Measurements from ENCODE around the gene SERP2.

Gene SERP2

DNA sequence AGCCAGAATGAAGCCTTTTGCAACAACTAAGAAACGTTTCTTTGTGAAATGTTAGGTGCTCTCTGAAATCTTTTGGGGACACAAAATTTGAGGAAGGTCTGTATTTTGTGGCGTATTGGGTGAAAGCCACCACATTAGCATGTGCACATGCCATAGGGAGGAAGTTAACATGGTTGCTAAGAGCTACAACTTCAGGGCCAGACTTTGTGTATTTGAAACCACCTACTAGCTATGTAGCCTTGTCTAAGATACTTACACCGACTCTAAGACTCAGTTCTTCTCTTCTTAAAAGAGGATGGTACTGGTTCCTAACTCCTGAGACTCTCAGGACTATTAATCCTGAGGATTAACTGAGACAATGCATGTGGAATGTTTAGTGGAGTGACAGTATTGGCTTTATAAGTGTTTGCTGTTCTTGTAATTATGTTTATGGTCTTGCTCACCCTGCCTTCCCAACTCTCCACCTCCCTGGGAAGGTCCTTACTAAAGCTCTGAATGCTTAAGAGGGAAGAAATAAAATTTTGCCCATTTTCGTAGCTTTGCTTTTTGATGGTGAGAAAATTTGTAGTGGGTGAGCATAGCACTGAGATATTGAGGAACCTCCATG lies 15.5 kb downstream of the SERP2 start:
- DNase-seq, result no peak

DNA sequence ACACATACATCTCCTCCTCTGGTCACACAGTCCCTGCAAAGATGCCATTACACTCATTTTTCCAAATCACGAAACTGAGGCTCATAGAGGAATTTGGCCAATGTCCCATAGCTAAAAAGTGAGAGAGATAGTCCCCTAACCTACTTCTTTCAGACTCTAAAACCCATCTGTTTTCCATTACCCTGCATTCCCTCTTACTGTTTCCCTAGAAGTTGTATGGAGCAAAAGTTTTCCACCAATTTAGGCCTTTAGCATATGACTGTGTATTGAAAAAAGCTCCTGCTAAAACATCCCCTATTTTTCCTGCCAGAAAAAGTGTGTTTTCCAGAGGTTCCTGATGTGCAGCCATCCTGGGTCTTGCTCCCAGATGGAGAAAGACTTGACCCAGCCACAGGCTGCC lies 16.3 kb downstream of the SERP2 start:
- no peak for DNase-seq

DNA sequence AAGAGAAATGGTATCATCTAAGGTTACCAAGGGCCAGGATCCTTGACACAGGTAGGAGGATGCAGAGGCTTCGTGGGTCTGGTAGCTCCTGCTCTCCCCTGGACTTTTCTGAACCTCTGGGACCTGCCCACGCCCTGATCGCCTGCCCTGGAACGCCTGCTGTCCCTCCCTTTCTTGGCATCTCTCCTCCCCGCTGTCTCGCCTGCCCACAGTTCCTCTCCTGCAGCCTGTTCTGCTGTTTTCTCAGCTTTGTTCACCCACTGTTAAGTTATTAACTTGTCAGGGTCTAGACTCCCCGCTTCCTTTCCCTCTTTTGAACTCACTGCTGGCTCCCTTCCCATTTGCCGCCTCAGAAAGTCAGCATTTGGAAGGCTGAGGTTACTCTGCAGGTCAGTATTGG lies 19.8 kb downstream of the SERP2 start:
- DNase-seq, result no peak

DNA sequence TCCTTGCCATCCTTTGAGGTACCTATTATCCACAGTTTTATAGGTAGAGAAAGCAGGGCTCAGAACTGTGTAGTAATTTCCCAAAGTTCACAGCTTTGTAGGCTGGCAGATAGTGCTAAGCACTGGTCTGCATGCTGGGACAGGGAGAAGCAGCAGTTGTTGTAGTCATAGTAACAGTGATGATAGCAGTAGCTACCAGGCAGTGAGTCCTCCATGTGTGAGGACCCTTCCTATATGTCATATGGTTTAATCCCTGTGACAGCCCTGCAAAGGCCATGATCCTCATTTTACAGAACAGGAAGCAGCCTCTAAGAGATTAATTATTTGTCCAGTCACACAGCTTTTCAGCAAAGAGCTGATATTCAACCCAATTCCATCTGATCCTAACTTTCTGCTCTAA lies 21.0 kb downstream of the SERP2 start:
- DNase-seq, result no peak

DNA sequence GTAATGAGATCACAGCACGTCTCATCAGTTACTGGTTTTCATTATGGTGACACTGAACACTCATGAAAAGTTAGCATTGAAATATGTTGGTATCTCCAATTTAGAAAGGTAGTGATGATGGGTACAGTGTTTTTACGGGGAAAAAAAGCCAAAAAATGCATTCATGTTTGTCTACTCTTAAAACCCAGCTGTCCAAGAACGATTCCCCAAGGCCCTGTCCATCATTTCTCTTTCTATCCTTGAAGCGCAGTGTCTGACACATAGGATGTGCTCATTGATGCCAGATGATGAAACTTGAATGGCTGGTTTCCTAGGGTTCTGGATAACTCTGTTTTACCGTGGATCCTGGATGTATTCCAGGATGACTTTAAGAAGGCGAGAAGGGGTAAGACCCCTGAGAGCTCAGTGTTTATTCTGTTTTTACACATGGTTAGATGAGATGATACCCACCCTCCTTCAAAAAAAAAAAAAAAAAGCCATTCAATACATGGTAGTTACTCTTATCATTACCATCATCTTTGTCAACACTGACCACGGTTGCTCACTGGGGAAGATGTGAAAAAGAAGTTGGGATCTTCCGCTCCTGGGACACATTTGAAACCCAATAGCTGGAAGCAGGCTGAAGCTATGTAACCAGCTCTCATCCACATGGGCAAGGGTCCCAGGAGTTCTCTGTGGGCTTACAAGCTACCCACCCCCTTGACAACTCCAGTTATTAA lies 22.5 kb downstream of the SERP2 start:
- DNase-seq, result no peak

DNA sequence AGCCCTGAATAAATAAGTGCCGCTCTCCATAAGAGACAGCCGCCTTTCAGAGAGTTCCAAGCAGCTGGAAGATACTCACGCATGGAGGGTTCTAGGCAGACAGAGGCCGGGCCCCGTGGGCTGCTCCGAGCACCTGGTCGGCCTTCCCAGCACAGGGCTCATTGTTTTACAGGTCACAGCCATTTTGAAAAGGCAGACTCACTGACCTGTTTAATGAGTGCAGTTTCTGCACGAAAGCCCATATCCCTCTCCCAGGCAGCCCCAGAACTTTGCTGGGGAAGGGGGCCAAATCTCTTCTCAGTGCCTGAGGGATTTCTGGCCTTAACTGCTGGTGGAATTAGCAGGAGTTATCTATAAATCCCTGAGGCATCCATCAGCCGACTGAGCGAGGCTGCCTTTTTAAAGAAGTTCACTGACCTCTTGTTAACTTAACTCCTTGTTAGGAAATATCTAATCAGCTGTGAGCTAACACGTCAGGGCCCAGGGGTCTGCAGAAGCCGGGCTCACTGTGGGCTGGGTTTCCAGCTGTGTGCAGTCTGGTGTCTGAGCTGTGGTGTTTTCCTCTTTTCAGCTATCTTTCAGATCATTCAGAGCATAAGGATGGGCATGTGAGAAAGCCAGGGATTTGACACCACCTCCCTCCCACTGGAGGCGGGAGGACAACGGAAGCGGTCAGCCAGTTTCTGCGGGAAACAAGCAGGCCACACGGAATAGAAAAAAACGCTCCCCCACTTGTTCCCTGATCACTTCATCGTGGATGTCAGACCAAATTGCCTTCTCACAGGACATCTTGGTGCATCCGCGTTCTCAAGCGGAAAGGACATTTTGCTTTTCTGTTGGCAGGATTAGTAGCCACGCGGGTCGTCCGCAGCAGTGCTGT lies 23.3 kb downstream of the SERP2 start:
- DNase-seq, result no peak

DNA sequence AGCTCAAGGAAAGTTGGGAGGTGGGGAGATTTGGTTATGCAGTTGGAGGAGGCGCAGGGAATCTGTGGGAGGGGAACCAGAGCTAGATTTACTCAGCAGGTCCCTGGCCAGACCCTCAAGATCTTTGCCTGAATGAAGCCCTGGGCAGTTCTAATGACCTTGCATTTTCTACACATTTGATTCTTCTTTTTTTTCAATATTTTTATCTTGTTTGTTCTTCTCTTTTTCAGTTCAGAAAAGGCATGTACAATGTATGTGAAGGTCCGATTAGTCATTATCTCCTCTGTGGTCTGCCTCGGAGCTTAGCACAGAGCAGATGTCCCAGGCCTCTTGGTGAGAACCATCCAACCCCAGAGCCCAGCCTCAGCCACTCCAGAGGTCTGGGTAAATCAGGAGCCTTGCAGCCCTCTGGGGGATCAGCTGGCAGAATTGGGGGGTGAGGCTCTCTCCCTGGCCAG lies 24.2 kb downstream of the SERP2 start:
- no peak for DNase-seq

DNA sequence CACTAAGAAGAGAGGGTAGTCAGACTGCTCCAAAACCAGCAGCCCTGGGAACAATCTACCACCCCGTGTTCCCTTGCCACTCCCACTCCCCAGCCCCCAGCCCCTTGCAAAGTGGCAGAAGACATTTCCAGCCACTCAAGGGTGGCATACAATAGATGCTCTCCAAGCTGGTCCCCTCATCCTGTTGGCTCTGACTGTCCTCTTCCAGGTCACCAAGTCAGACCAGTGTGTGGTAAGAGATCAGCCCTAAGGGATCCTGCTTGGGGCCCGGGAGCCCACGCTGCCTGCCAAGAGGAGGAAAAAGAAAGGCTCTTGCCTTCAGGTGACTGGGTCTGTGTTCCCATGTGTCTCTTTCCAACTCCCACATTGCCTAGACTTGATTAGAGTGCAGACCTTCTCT lies 25.0 kb downstream of the SERP2 start:
- DNase-seq, result no peak

DNA sequence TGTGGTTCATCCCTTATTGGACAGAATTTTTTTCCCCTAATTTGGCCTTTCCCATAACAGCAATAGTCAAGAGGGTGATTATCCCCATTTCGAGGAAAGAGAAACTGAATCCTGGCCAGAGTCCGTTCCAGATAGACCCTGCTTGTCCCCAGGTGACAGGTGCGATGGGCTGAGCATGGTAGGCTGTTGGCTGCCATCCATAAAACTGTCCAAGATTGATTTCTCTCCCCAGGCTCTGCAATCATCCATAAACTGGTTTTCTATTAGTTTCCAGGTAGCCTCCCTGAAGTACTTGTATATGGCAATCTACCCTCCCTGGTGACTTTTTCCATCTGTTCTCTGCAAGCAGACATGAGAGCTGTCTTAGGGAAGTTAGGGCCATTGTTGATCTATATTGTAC lies 25.4 kb downstream of the SERP2 start:
- no peak for DNase-seq

DNA sequence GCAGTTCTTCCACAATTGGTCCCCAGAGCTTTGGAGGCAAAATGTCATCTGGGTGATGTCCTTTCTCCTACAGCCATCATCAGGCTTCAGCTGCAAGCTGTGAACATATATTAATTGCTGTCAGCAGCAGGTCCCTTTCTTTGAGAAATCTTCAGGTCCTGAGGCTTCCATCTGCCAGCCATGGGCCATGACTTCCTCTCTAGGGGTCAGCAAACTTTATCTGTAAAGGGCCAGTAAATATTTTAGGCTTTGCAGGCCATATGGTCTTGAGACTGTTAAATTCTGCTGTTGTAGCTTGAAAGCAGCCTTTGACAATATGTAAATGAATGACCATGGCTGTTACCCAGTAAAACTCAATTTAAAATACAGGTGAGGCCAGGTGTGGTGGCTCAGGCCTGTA lies 27.1 kb downstream of the SERP2 start:
- DNase-seq, result no peak

DNA sequence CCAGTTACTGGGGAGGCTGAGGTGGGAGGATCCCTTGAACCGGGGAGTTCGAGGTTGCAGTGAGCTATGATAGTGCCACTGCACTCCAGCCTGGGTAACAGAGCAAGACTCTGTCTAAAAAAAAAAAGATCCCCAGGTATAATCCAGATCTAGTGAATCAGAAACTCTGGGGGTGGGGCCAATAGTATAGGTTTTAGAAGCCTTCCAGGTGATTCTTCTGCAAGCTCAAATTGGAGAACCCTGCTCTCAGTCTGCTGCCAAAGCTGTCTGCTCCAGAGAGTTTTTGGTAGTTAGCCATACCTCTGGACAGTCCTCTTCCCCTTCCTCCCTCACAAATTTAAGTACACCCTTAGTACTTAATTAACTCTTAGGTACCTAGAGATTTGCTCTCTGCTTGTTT lies 28.0 kb downstream of the SERP2 start:
- DNase-seq, result no peak

DNA sequence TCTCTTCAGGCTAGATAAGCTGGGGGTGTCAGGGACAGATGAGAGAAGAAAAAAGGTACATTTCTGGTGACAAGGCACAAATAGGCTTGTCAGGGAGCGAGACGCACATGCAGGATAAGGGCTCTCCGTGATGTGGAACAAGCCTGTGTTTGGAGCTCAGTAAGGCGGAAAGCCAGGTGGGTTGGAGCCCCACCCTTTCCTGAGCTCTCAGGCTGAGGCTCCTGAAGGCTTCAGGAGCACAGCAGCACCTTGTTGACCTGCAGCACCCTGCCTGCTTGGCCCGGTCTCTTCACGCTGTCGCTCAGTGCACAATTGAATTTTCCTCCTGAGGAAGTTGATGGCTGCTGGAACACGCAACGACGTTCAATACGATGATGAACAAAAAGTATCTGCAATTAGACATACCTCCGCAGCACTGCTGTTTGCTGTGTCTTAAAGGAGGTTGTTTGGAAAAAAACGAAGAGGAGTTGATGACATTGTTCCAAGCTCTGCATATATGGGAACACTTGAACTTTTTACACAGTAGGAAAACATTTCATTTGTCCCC lies 29.3 kb downstream of the SERP2 start:
- DNase-seq, result no peak

DNA sequence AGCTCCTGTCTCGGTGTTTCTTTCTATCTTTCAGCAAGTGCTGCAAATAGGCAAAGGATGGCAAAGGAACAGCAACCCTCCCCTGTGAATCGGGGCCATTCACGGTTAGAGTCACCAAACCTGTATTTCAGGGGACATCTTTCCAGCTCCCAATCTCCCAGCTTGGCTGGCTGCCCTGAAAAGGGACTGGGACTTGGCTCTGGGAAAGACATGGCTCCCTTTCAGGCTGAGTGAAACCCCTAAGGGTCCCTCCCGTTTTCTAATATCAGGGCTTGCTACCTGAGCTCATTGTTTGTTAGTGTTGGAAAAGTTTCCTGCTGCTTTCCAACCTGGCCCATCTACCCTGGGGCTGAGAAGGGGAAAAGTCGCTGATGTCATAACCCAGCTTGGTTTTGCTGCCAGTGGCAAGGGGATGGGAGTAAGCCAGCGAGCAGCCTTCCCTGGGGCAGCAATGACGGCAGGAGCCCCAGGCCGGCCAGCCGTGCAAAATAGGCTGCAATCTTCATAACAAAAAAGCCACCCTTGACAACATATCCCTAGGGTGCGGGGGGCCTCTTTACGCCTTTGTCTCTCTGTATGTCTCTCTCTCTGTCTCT lies 29.9 kb downstream of the SERP2 start:
- DNase-seq, result no peak

DNA sequence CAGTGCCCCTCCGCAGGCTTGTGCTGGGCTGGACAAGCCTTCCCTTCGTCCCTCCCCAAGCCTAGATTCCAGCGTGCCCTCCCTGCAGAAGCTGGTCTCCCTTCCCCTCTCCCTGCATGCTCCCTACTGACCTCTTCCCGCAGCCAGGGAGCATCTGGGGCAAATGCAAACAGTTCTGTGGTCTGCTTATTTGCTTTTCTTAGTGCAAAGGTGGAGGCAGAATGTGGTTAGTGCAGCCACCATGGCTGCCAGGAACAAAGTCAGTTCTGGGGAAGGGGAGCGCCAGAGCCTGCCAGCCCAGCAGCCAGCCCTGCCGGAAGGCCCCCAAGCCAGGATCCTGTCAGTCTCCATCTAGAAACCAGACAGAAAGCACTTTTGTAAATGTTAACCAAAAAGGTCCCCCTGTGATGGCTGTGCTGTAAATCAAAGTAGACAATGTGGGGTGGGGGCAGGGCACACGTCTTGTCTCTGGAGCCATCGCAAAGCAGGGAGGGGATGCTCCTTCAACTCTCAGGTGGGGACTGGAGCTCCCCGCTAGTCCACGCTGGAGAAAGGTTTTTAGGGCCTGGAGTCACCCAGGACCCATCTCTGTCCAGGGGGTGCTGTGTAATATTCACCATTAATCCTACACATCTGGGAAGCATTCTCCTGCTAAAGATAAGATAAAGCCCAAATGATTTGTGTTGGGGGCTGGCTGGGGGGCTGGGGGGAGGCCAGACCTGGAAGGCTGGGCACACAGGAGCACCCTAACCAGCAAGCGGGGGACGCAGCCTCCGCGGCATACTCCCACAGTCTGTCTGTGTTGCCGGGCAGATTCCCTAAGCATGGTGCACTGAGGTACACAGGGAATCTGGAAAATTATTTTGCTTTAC lies 30.9 kb downstream of the SERP2 start:
- DNase-seq, result no peak

DNA sequence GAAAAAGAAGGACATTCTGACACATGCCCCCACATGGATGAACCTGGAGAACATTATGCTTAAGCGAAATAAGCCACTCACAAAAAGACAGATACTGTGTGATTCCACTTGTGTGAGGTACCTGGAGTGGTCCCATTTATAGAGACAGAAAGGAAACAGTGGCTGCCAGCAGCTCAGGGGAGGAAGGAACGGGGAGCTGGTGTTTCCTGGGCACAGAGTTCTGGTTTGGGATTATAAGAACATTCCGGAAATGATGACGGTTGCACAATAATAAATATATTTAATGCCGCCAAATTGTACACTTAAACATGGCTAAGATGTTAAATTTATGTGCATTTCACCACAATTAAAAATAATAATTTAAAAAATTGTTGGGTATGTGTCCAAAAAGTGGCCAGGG lies 33.0 kb downstream of the SERP2 start:
- DNase-seq, result no peak

DNA sequence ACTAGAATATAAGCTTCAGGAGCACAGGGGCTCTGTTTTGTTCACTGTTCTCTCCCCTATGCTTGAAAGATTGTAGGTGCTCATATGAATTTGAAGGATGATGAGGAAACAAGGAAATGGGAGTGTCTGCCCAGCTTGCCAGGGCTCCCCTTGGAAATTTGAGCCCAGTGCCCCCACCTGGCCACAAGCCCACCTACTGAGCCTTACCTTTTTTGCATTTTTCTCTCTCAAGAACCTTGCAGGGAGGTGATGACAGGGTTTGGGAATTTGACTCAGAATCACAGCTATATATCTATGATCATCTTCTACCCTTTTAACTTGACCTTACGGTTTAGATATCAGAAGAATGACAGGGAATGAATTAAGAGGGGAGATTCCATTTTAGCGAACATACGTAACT lies 33.8 kb downstream of the SERP2 start:
- no peak for DNase-seq

DNA sequence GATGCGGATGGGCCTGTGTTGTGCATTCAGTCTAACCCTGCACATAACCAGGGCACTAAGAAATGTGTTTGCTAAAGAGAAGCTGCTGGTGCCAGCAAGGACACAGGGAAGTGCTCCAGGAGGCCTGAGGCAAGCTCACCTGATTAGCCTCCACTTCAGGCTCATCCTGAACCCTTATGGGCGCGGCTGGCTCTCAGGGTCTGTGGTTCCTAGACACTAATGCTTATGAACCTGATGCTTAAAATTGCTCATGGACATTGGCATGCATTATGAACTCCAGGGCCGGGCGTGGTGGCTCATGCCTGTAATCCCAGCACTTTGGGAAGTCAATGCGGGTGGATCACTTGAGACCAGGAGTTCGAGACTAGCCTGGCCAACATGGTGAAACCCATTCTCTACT lies 34.3 kb downstream of the SERP2 start:
- DNase-seq, result no peak

DNA sequence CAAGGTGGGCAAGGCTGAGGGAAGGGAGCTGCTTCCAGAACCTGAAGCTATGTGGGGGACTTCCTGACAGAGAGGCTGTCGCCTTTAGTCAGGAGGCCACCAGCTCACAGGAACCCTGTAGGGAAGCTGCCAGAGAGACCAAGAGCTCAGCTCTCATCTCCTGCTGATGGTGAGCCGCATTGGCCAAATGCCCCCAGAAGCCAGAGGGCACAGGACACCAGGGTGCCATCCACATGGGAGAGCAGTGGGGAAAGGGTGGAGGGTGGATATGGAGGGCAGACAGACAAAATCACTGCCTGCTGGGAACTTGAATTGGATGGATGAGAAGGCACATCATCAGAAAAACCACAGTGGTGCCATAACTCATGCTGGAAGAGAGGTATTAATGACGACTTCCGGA lies 36.0 kb downstream of the SERP2 start:
- DNase-seq, result no peak

DNA sequence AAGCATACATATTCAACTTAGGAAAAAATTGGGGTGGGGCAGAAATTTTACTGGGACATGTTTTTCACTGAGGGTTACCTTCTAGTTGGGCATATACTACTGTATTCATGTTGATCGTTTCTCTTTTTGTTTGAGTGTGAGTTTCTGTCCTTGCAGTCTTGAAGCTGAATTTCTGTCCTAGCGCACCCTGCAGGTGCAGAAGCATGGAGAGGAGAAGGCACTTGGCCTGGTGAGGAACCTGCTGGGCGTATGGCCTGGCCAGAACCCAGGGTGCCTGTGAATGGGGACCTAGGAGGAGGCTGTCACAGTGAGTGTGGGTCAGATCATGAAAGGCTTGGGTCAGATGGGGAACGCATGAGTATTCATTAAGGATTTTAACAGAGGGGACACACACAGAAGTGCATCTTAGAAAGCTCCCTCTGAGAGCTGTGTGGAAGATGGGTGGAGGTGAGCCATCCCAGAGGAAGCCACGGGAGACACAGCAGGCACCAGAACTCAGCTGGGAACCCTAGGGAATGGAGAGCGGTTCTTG lies 36.8 kb downstream of the SERP2 start:
- DNase-seq, result no peak

DNA sequence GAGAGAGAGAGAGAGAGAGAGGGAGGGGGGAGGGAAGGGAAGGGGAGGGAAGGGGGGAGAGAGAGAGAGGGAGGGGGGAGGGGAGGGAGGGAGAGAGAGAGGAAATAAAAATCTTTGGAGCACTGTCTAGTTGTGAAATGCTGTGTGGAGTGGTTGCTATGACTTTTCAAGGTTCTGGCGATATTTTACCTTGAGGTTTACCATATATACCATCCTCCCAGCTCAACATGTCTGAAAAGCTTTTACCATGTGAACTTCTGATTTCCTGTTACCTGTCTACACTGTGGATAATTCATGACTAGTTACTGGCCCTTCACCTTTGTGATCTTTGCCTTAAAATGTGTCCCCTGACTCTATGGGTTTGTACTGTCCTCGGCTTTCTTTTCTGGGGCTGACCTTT lies 38.2 kb downstream of the SERP2 start:
- no peak for DNase-seq

DNA sequence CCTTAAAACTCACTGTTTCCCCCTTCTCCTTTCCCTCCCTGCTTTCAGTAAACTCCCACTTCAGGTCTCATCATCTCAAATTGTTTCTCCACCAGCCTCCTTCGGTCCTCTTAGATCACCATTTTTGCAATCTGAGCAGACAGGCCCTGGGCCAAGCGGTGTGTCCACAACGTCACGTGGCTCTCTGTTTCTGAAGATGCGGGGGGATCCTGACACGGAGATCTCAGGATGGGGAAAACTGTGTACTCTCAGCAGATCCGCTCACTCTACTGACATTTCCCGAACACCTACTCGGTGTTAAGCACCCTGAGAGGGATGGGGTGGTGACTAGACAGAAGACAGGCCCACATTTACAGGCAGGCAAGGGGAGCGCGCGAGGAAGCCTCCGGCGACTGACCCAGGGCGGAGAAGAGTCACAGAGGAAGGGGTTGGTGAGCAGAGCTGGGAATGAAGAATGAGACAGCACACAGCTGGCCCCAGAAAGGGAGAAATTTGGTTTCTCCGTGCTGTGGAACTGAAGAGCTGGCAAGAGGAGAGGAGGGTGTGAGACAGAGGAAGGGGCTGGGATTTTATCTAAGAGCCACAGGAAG lies 38.8 kb downstream of the SERP2 start:
- DNase-seq, result no peak

DNA sequence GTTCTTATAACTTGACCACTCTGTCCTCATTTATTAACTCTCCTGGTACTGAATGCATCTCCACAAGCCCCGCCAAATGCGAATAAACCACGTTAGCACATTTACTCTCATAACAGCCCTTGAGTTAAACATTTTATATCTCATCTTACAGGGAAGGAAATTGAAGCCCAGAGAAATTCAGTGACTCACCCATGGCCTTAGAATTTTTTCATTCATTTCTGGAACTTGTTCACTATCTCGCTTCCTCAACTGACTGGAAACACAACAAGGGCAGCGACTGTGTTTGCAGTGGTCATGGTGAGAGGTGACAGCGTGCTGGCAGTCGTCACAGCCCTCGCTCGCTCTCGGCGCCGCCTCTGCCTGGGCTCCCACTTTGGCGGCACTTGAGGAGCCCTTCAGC lies 39.5 kb downstream of the SERP2 start:
- DNase-seq, result no peak
